ENCODE measurements around the gene POGZ.

- TF ChIP-seq CTCF (IDR thresholded peaks at IDR 0.05) (no peak), EP300 (IDR thresholded peaks at IDR 0.05) (no peak)
Measured at GRCh38 chr1:151384584-151384983, 74.7 kb downstream of the POGZ start.

Data from suprapubic skin (tissue), 3 donors.